Naive B cell (primary cell): ENCODE measurements around the gene CTXN1. TPM values are rescaled to one million over a fixed set of nuclear protein-coding genes. Genes with fewer than 3 reads are reported as not detected.

Experiments
- polyA plus RNA-seq, 6 donors: library from polyadenylated mRNA; unstranded; fragments of 300-500 nt; fragmentation: Illumina TruSeq; gene quantifications; one replicate each; pipeline ENCODE4 v1.2.3, GENCODE V29; 2021; ENCODE audit warnings: low read depth in 6 of 6

Gene CTXN1
- polyA plus RNA-seq, 6 donors from 2014 or later = not detected

Other genes with a start within 250 kb of the CTXN1 start
- gene MCEMP1, start 249.0 kb downstream of the CTXN1 start, polyA plus RNA-seq = under 1 TPM in 2 of 6 donors, not detected in 4; 0.39 to 0.58 TPM
- 100 to 1,000 TPM; 171 to 260 (median 224) TPM for gene TRAPPC5, start 245.3 kb downstream of the CTXN1 start, polyA plus RNA-seq
- 100 to 1,000 TPM; 613 to 938 (median 691) TPM for gene FCER2, start 224.0 kb downstream of the CTXN1 start, polyA plus RNA-seq
- 1 to 10 TPM; 1.4 to 3.2 (median 1.8) TPM for gene CLEC4G, start 194.0 kb downstream of the CTXN1 start, polyA plus RNA-seq
- gene CD209, start 178.6 kb downstream of the CTXN1 start, polyA plus RNA-seq = not detected
- gene CLEC4M, start 162.9 kb downstream of the CTXN1 start, polyA plus RNA-seq = under 1 TPM in 3 of 6 donors, not detected in 3; 0.17 to 0.41 (median 0.21) TPM
- 1 to 10 TPM in 5 of 6 donors, under 1 TPM in 1; 0.63 to 4.0 (median 1.6) TPM for gene EVI5L, start 95.9 kb downstream of the CTXN1 start, polyA plus RNA-seq
- under 1 TPM in 1 of 6 donors, not detected in 5; 0.05 TPM for gene PRR36, start 51.7 kb downstream of the CTXN1 start, polyA plus RNA-seq
- gene LRRC8E, start 37.6 kb downstream of the CTXN1 start, polyA plus RNA-seq = not detected
- gene MAP2K7, start 22.3 kb downstream of the CTXN1 start, polyA plus RNA-seq = 1 to 10 TPM in 5 of 6 donors, under 1 TPM in 1; 0.50 to 5.1 (median 2.9) TPM
- gene TGFBR3L, start 11.3 kb downstream of the CTXN1 start, polyA plus RNA-seq = not detected
- 10 to 100 TPM in 4 of 6 donors, 1 to 10 TPM in 2; 1.5 to 20.2 (median 14.7) TPM for gene SNAPC2, start 5.8 kb downstream of the CTXN1 start, polyA plus RNA-seq
- 10 to 100 TPM in 4 of 6 donors, 1 to 10 TPM in 2; 7.8 to 21.0 (median 14.1) TPM for gene TIMM44, start 17.5 kb upstream of the CTXN1 start, polyA plus RNA-seq
- gene ELAVL1, start 79.5 kb upstream of the CTXN1 start, polyA plus RNA-seq = 10 to 100 TPM; 49.9 to 74.3 (median 59.4) TPM
- under 1 TPM in 1 of 6 donors, not detected in 5; 0.71 TPM for gene CCL25, start 126.6 kb upstream of the CTXN1 start, polyA plus RNA-seq
- gene FBN3, start 223.5 kb upstream of the CTXN1 start, polyA plus RNA-seq = not detected